Stimulated activated CD8-positive, alpha-beta memory T cell treated with anti-CD3 and anti-CD28 coated beads, Interleukin-12 subunit alpha, Interleukin-12 subunit beta, amount 100 ng/mL, for 1 hour (primary cell): ENCODE data around the gene INO80C.

Experiments used
- DNase-seq: peaks from one replicate; pipeline ENCODE4 v3.0.0-alpha.2; 2020; ENCODE audit warnings: low read depth

Gene INO80C

DNA sequence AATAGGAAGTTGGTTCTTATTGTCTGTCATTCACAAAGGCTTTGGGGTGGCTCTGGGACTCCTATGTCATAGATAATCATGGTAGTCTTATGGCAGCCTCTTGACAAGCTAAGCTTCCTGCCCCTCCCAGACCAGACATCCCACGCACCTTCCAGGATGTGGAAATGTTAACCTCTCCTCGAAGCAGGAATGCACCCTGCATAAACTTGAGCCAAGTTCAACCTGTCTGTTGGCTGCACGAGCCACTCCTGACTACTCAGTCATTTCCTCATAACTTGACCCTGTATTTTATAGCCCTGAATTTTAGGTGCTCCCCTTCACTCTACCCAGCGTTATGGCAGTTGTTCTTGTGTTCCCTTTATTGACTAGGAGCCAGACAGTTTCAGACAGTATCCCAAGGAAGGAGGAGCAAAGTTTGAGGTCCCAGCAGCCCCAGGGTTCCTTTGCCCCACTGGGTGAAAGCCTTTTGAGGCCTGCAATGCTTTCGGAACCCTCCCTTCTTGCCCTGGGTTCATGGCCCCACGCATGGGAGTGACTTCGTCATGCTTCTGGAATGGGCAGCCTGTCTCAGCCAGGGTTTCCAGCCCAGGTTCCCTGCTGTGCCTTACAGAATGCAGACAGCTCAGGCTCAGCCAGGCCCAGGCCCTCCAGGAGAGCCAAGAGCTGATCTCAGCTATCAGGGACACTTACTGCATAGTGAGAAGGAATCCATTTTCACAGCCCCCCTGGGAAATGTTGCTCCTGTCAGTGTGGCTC, 15.6 kb upstream of the INO80C start:
- DNase-seq: no peak

DNA sequence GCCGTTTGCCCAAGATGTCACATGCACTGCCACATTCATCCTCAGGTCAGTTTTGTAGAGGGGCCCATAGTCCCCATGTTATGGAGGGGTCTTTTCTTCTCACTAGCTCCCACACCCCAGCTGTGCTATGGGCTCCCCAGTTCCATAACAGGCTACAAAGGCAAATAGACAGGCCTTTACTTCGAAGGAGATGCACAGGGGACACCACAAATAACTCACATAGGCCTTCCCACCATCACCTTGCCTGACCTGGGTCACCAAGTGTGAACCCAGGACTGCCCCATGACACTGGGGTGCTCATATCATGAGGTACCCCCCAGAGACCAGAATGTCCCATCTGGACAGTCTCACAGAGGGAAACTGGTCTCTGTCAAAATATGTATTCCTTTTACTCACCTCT, 15.0 kb upstream of the INO80C start:
- DNase-seq: no peak

DNA sequence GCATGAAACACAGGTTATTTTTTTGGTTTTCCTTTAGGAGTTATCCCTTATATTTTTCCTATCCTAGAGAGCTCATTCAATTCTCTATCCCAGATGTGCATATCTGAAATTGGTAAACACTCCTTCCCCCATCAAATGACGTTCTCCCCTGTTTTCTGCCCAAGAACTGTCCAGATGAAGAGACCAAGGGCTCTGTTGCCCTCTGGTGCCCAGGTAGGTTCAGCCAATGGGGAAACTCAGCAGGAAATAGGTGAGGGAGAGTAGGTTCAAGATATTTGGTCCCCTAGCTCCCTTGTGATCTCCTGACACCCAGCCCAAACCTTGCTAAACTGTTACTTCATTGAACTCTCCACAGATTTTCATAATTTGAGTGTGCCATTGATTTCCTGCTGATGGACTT, 14.1 kb upstream of the INO80C start:
- DNase-seq: no peak

DNA sequence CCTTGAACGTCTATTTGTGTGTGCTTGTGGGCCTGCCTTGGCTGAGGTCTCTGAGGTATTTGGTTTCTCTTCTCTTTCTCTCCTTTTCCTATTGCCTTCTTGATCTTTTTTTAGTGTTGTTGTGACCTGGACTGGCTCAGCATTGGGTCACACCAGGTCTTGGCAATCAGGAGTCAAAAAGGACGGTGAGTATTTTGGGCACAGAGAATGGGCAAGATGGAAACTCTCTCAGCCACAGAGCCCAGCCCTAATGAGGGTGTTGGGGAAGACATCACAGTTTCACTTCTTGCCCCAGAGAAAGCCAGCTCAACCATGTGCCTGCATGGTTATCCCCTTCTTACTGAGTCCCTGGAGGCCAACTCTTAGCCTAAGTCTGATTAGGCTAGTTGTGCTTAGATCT, 13.7 kb upstream of the INO80C start:
- DNase-seq: no peak

DNA sequence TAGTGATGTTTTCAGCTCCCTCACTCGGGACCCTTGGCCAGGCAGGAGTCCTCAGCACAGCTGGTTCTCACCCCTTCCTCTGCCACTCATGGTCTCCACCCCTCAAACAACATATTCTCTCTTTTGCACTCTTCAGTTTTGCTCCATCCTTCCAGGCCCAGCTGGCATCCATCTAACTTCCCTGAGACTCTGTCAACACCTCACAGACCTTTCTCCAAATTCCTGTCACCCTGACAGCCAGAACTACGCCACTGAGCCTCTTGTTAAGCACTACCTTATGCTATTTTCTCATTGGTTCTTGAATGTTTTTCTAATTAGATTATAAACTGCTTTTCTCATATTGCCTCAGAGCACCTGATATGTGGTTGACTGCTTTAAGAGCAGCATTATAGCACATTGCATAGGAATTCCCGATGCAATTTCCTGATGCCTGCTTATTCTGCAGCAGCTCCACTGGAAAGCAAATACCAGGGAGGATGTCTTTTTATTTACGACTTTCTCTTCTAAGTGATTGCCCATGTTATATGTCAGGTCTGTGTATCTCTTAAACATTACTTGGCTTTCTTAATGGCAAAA, 12.4 kb upstream of the INO80C start:
- DNase-seq: no peak

DNA sequence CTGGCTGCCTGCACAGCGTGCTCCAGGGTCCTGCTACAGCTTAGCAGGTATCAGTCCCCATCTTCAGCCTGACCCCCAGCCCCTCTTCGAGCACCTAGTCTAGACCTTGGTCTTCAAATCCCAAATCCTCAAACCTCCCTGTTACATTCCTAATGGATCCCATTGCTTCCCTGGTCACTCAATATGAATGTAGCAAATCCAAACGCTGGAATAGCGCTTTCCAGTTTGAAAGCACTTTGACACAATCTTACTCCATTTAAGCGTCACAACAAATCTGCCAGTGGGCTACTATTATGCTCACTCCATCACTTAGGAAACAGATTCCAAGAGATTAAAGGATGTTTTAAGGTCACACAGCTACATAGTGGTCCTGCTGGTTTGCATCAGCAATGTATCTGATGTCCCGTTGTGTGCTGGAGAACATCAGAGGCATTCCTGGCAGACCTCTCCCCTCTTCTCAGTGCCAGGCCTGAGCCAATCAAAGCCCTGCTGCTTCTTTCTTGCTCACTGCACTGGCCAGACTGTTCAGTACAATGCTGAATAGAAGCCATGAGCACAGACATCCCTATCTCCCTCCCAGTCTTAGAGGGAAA, 11.1 kb upstream of the INO80C start:
- DNase-seq: no peak

DNA sequence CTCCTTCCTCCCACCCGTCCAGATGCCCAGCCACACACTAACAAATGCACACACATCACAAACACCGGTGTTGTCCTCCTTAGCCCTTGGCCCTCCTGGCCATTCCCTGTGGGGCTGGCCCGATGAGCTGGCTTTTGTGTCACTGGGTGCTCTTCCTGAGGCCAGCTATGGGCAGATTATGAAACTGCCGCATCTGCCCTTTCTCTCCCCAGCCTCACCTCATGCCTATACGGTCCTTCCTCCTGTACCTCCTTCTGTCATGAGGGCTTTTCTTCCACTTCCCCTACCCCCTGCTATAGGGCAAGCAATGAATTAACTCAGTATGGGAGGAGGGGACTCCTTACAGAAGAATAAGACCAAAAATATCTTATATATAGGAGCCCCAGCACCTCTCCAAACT, 10.3 kb upstream of the INO80C start:
- no peak for DNase-seq

DNA sequence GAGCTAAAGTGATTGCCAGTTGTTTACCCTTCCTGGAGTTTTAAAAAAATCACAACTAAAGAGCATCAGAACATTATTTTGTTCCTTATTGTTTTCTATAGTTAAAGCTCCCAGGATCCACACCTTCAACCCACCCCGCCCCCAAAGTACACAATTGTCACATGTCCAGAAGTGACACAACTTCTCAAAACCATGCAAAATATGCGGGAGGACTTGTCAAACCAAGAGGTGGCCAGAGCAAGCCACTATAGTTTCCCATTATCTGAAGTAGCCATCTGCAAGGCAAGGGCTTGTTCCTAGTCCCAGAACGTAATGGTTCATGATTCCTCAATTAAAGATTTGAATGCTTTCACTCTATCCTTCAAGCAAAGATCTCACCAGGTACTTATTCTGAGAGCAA, 9.9 kb upstream of the INO80C start:
- DNase-seq: no peak

DNA sequence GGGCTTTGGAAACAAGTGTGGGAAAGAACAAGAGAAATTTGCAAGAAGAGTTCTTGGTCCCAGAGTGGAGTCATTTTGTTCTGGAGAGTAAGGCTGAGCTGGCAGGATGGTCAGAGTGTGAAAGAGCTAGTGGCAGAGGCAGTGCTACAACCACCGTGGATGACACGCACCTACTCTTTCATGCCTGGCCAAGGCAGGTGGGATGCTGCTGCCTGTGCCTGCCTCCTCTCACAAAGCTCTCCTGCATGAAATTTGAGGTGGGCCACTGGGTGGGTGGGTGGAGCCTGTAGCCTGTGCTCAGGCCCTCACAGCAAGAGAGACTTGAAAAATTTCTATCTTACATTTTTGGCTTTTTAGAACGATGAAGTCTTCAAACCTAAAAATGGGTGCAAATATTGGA, 9.4 kb upstream of the INO80C start:
- no peak for DNase-seq

DNA sequence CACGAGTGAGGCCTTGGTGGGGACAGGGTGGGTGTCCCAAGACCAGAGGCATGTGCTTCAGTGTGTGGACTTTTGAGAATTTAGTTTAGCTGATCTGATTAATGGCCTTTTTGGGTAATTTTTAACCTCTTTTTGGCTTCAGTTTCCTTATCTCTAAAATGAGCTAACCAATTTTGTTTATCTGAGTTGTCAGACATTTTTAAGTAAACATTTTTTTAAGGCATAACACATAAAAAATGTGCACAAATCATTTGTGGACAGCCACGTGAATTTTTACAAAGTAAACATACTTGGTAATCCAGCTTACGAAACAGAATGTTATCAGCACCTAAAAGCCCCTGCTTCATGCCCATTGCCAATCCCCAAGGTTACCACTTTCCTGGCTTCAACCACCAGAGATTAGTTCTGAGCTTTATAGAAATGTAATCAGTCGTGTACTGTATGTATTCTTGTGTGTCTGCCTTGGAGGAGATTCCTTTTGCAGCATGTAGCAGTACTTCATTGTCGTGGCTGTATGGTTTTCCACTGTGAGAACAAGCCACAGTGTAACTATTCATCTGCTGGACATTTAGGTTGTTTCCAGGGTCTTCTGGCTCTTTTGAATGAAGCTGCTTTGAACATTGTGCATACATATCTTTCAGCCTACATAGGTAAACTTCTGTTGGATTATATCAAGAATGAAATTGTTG, 8.4 kb upstream of the INO80C start:
- no peak for DNase-seq

DNA sequence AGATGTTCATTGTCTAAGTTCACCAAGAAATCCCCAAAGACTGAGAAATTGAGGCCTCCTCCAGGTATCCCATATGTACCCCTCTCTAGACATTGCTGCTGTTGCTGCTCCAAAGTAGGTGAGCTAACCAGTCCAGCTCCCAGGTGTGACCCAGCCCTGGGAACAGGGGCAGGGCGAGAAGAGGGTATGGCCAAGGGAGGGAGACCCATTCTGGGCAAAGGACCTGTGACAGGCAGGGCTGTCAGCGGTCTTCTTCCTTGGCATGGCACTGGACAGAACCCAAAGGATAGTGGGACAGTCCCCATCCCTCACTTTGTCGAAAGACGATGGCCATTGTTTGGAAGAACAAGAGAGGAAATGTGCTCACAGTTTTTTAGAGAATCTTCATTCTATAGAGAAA, 7.2 kb upstream of the INO80C start:
- DNase-seq: no peak

DNA sequence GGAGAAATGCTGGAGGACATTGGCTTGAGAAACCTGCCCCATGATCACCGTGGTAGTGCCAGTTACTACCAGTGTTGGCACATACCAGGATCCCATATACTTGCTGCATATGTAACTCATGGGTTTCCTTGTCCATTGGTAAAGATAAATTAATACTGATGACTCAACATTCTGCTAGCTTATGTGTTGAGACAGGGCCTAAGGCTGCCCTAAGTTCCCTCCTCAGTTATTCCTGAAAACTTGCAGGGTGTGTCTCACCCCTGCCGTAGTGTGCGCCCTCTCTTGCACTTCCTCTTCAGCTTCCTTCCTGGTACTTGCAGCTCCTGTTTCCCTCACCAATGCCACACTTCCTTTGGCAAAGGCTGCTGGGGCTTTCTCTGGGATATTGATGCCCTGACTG, 4.3 kb upstream of the INO80C start:
- no peak for DNase-seq

DNA sequence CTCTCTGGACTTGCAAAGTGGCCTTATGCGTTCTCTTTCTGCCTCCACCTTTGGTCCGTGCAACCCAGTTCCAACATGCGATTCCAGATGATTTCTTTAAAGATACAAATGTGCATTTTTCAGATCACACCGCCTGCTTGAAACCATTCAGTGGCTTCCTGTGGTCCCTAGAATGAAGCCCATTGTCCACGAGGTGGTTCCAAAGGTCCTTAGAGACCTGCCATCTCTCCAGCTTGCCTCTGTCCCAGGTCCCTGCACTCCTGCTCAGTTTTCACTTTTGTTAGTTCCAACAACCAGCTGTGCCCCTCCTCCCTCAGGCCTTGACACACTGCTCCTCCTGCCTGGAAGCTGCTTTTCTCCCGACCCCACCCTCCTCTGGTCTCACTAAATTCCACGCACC, 3.6 kb upstream of the INO80C start:
- no peak for DNase-seq

DNA sequence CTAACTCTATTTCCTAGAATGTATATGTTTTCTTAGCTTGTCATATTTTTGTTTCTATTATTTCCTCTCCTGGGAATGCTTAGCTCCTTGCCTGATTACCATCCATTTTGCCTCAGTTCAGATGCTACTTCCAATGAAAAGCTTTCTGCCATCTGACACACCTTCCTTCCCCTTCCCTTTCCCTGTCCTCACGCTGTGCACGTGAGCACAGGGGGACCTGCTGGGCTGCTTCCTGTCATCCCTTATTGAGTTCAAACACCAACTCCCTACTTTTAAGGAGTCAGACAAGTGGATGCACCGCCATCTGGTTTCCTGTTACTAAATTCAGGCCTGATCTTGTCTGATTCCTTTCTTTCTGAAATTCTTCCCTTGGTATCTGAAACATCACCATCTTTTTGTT, 2.4 kb upstream of the INO80C start:
- no peak for DNase-seq

DNA sequence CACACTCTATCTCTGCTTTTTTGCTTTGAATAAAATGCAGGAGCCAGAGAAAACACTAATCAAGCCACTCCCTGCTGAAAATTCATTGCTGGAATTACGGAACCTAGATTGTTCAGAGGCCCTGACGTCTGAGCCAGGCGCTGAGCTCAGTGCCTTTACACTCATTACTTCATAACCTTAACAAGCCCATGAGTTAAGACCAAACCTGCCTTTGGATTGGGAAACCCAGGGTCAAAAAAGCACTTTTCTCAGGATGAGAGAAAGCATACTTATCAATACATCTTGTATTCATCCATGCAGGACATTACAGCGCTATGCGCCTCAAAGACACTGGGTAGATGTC, 762 bp downstream of the INO80C start:
- no peak for DNase-seq

DNA sequence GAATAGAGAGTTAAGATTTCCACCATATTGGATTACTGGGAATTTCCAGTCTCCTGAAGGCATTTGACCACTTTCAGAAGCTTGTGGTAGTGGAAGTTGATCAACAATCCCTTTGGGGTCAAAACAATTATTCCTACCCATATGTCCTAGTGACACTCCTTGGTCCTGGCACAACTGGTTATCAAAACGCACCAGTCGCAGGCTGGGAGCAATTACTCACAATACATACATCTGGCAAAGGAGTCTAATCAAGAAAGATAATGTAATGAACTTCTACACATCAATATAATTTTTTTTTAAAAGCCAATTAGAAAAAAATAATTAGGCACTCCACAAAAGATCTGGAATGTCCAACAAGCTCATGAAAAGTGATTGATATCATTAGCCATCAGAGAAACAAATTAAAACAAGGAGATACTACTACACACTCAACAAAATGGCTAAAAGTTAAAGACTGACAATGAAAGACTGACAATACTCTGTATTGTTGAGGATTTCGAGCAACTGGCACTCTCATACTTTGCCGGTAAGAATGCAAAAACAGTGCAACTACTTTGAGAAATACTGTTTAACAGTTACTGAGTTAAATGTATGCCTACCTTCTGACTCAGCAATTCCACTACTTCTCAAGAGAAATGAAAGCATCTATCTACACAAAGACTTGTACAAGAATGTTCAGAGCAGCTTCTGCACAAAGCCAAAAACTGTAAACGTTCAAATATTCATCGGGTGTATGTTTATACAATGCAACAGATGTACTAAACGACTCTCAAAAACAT, 2.0 kb downstream of the INO80C start:
- DNase-seq: no peak

DNA sequence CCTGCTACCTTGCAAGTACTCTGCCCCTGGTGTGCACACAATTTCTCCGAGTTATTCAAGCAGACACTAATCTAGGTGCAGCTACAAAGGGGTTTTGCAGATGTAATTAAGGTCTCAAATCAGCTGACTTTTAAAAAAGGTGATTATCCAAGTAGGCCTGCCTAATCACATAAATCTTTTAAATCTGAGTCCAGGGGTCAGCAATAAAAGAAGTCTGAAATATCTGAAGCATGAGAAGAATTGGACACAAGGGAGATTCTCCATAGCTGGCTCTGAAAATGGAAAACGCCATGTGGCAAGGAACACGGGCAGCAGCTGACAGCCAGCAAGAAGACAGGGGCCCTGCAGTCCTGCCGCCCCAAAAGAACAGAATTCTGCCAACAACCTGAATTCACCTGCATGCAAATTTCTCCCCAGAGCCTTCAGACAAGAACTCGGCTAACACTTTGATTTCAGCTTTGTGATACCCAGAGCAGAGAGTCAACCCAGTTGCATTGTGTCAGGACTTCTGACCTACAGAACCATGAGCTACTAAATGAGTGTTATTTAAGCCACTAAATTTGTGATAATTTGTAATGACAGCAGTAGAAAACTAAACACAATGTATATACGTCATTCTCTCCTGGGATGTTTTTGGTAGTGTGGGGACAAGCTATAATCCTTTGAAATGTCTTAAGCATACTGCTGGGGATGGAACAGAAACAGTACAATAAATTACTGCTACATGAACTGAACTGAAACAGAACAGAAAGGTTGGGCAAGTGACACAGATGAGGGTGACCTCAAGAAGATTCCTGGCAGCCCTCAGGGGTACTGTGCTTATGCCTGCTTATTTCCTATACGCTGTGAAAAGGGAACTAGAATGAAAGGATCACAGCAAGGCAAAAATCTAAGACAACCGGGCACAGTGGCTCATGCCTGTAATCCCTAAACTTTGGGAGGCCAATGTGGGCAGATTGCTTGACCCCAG, 3.2 kb downstream of the INO80C start:
- DNase-seq: no peak

DNA sequence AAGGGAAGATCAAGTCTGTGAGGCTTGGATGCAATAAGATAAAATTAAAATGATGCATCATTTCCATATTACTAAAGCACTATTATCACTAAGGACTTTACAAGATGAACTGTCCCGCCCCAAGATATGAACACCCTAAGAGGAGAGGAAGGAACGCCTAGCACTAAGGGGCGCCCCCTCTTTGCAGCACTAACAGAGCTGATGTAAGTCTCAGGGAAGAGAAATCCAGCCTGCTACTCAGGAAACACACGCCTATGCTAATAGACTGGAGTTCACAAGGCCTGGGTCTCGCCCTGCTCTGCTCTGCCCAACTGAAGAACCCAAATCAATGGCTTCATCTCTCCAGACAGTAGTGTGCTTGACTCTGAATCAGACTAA, 6.1 kb downstream of the INO80C start:
- no peak for DNase-seq

DNA sequence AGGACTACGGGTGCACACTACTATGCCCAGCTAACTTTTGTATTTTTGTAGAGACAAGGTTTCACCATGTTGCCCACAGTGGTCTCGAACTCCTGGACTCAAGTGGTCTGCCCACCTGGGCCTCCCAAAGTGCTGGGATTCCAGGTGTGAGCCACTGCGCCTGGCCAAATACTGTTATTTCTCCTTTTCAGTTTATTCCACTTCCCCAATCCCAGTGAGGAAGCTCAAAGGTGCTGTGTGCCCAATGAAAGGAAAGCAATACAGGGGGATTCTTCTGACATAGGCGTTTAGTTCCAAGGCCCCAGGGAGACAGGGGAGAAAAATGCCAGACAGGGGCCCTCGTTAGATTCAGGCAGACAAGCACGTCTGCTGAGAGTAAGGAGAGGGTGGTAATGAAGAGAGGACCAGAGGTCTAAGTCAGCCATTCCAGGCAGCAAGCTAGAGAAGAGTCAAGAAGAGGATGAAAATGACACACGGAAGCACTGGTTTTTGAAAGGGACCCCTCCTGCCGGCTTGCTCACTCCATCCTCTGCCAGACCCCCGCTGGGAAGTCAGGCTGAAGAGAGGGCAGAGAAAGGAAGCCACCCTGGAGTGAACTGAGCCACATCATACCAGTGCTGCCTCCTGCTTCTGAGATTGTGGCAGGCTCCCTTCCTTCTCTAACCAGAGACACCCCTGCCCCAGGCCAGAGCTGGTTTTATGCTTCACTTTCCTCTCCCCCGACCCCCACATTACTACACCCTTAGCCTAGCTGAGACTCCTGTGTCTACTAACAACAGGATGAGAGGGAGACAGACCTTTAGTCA, 6.7 kb downstream of the INO80C start:
- no peak for DNase-seq

DNA sequence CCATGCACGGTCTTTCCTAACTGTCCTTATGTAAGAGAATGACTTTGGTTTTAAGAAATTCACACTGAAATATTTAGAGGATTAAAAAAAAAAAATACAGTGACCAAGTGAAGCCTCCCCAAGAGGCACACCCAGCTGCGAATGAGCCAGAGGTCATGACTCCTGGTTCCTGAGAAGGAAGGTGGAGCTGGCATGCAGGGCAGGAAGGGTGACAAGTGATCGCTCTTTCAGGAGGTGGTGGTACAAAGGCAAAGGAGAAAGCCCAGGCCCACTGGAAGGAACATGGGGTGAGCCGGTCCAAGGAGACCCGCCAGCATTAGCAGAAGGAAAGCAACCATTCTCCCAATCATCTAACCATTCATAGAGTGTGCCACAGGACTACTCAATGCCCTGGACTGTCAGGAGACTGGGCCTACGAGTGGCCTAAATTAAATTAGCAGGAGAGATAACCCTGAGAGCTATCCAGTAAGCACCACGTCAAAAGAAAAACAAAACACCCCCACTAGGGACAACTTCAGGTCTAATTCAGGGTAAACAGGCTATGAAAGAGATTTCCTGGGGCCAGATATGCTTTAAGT, 7.8 kb downstream of the INO80C start:
- DNase-seq: no peak
